GM21423 (cell line): ENCODE results near the gene CYP4F3.
"Not testable (repeated sequence)": the region's sequence is repeated elsewhere in the genome, so short reads cannot be mapped to it uniquely, and the experiment has no call there.

ENCODE experiments used
- ATAC-seq: cut with Tn5 transposase; IDR thresholded peaks from one replicate; pipeline ENCODE4 v1.9.1; 2021; ENCODE audit warnings: mild to moderate bottlenecking, moderate library complexity; ENCODE audit not compliant: unreplicated experiment

The CYP4F3 gene

DNA sequence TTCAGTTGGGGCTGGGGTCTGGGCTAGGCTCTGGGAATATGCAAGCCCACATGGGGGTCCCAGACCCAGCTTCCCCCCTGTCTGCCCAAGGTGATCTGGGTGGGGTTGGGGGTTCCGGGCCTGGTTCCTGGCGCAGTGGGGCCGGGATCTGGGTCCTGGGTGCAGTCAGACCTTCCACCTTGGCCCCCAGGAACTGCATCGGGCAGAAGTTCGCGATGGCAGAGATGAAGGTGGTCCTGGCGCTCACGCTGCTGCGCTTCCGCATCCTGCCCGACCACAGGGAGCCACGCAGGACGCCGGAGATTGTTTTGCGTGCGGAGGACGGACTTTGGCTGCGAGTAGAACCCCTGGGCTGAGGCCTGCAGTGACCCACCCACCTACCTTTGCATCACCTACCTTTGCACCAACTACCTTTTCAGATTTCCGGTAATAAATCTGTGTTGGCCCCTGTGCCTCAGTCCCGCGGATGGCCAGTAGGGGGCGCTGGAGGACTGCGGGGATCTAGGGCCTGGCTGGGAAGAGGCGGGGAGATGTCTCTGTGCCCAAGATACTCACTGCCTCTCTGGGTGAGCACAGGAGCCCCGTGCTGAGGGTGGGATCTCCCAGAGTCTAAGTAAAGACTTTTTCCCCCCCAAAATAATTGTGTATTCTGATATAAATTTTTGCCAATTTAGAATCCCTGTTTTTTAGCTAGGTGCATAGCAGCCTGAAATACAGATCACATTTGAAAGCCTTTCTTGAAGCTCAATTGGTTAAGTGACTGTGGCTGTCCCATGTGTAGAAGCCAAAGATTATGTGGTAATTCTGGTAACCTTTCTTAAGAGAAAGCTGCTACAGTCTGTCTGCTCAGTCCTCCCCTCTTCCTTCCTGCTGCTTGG lies 11.5 kb upstream of the CYP4F3 start:
- no peak for ATAC-seq

DNA sequence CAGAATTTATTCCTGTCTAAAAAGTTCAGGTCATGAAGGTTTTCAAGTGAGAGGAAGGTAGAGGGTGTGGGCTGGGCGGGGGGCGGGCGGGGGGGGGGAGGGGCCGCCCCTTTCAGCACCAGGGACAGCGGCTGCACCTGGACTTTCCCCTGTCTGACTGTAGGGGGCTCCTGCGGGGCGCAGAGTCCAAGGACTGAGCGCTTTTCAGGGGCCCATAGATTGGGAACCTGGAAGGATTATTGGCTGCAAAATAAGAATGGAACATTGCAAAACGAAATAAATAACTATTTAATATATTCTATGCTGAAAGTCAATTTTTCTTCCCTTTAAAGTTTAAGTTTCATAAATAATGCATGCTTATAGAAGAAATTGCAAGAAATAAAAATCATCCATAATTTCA lies 8.9 kb upstream of the CYP4F3 start:
- ATAC-seq = no peak

DNA sequence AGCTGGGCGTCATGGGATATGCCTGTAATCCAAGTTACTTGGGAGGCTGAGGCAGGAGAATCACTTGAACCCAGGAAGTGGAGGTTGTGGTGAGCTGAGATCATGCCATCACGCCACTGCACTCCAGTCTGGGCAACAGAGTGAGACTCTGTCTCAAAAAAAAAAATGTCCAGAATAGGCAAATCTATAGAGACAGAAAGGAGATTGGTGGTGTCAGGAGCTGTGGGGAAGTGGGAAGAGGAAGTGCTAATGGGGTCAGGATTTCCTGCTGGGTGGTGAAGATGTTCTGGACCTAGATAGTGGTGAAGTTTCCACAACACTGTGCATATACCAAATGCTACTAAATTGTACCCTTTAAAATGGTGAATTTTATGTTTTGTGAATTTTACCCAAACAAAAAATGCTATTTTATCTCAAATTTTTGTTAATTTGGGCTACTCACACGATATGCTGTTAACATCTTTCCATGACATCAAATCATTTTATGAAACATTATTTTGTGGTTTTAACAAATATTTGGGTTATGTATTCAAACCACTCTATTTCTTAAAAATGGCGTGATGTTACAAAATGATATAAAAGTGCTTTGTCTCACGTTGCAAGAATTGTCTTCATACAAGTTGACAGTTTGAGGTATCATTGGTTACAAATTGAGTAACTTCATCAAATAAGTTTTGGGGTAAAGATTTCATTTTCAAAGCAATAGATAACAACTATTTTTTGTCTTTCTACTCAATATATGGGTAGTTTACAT lies 7.4 kb upstream of the CYP4F3 start:
- no peak for ATAC-seq

DNA sequence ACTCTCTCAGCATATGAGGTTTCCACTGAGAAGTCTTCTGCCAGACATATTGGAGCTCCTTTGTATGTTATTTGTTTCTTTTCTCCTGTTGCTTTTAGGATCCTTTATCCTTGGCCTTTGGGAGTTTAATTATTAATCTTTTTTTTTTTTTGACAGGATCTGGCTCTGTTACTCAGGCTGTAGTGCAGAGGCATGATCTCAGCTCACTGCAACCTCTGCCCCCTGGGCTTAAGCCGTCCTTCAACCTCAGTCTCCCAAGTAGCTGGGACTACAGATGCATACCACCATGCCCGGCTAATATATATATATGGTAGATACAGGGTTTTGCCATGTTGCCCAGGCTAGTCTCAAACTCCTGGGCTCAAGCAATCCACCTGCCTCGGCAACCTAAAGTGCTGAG lies 6.6 kb upstream of the CYP4F3 start:
- no peak for ATAC-seq

DNA sequence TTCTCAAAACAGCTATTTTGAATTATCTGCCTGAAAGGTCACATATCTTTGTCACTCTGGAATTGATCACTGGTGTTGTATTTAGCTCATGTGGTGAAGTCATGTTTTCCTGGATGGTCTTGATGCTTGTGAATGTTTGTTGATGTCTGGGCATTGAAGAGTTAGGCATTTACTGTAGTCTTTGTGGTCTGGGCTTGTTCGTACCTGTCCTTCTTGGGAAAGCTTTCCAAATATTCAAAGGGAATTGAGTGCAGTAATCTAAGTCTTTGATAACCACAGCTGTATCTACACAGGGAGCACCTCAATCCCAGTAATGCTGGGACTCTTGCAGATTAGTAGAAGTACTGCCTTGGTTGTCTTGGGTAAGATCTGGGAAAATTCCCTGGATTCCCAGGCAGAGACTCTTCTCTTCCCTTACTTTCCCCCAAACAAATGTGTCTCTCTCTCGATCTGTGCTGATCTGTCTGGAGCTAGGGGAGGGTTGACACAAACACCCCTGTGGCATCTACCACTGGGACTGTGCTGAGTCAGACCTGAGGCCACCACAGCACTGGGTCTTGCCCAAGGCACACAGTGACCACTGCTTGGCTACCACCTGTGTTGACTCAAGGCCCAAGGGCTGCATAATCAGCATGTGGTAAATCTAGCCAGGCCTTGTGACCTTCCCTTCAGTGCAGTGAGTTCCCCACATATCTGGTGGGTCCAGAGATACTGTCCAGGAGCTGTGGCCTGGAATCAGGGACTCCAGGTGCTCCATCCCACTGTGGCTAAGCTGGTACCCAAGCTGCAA lies 5.5 kb upstream of the CYP4F3 start:
- no peak for ATAC-seq

DNA sequence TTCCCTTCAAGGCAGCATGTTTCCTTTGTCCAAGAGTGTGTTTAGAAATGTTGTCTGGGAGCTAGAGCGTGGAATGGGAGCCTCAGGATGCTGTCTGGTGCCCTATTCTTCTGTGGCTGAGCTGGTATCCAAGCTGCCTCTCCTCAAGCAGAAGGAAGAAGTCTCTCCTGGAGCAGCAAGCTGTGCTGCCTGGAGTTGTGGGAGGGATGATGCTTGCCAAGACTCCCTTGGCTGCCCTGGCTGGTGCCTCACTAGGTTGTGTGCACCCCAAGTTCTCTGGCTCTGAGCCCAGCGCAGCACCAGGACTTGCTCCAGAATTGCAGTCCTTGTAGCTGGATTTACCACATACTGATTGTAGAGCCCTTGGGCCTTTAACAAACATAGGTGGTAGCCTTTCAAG lies 4.7 kb upstream of the CYP4F3 start:
- no peak for ATAC-seq

DNA sequence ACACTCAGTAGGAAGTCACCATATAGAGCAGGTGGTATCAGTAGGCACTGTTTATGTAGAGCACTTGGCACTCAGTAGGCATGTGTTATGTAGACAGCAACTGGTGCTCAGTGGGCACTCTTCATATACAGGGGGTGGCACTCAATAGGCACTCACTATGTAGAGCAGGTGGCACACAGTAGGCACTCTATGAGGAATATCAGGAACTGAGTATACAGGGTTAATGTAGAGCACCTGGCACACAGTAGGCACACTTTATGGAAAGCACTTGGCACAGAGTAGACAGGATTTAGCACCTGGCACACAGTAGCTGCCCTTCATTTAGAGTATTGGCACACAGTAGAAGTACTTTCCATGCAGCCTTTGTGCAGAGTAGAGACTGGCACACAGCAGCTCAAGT lies 1.1 kb upstream of the CYP4F3 start:
- ATAC-seq = no peak

DNA sequence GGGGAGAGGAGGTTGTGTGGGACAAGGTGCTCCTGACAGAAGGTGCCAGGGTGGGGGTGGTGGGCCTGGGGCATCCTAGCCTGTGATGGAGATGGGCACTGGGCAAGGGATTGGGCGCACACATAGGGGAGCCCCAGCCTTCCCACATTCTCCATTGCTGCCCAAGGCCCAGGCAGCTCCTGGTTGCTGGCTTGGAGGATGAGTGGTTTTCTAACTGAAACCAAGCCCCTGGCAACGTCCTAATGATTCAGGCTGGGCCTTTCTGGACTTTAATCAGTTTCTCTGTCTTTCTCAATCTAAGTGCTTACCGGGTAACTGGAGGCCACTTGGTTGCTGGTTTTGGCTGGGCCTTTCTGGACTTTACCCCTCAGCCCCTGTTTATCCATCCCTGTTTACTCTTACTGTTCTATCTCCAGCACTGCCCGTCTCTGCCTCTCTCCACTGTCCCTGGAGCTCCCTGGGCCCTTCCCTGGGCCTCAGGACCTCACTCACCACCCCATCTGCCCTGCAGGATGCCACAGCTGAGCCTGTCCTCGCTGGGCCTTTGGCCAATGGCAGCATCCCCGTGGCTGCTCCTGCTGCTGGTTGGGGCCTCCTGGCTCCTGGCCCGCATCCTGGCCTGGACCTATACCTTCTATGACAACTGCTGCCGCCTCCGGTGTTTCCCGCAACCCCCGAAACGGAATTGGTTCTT lies 354 bp downstream of the CYP4F3 start:
- ATAC-seq = no peak

DNA sequence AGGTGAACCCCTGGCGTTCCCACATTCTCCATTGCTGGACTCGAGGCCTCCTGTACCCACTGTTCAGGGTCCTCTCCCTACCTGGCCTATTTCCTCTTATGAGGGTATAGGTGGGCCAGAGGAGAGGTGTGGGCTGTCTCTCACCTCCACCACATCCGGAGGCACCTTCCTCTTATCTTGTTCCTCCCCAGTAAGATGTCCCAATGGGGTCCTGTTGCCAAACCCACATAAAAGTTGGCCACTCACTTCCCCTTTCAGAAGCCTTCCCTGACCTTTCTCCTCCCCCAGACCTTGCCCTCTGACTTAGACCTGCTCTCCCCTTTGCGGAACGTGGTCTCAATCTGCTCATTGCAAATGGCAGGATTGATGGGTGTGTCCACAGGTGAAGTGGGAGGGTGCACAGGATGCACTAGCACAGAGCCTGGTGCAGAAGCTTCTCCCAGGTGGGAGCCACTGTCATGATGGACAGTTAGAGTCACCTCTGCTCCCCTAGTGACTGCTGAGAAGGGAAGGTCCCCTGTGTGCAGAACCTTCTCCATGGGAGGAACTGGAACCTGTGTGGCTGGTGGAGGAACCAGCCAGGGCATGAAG lies 1.3 kb downstream of the CYP4F3 start:
- ATAC-seq = no peak

DNA sequence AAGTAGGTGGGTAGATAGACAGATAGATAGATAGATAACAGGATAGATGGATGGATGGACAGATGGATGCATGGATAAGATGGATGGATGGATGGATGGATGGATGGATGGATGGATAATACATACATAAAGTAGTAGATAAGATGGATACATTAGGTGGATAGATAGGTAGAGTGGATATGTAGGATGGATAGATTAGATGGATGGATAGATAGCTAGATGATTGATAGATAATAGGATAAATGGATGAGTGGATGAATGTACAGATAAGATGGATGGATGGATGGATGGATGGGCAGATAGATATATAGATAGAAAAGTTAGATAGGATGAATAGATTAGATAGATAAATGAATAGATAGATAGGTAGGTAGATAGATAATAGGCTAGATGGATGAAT lies 2.1 kb downstream of the CYP4F3 start:
- ATAC-seq = no peak

DNA sequence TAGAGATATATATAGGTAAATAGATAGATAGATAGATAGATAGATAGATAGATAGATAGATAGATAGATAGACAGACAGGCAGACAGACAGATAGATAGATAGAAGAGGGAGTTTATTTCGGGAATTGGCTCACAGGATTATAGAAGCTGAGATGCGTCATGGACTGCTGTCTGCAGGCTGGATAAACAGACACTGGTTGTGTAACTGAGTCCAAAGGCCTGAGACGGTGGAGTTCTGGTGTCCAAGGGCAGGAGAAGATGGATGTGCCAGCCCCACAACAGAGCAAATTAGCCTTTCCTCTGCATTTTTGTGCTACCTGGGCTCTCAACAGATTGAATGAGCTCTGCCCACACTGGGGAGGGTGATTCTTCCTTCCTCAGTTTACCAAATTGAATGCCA lies 2.7 kb downstream of the CYP4F3 start:
- ATAC-seq = no peak

DNA sequence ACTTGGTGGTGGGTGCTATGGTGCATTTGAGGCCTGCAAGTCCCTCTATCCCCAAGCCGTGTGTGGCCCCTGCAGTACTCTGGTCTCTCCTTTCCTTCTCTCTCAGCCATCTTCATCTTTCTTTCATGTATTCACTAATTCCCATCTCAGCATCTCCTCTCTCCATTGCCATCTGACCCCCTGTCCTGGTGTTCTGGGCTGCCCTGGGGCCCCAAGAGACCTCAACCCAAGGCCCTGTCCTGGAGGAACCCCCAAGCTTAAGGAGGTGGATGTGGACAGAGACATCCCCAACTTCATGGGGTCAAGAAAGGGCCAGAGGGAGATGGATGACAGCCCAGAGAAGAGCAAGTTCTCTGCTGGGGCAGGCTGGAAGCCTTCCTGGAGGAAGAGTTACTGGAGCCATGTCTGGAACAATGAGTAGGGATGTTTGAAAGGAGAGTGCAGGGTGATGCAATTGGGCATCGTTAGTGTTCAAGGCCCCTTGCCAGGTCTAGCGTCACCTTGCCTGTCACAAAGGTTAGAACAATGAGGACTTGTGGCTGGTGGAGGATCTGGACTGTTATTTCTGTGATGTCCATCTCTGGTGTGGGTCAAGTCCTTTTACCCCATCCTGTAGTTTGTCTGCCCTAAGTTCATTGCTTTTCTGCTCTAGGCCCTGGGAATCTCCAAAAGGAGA lies 3.5 kb downstream of the CYP4F3 start:
- ATAC-seq = no peak

DNA sequence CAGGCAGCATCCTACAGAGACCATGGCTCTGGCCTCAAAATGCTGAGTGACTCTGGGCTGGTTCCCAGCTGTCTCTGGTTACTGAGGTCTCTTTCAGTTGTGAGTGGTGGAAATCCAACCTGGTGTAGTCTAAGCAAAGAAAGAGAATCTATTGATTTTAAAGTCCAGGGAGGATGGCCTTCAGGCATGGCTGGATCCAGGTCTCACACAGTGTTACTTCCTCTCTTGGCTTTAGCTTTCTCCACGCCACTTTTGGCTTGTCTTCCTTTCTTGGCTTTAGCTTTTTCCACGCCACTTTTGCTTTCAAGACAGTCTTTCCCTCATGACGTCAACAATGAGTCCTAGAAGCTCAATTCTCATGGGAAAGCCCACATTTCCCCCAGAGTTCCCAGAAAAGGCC lies 4.1 kb downstream of the CYP4F3 start:
- ATAC-seq = no peak

DNA sequence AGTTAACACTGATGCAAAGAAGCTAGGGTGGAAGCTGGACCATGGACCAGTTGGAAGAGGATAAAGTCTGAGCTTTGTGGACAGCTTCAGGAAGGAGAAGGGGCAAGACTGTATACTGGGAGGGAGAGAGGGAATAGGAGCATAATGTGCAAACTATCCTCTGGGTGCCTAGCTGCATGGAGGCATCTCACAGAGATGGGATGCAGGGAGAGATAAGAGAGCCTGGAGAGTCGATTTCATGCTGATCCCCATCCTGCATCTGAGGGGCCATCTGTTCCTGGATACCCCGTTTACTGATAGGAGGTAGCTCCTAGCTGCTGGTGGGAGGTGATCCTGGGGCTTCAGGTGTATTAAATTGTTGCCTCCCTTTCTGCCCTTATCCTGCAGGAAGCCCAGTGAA lies 8.8 kb downstream of the CYP4F3 start:
- no peak for ATAC-seq

DNA sequence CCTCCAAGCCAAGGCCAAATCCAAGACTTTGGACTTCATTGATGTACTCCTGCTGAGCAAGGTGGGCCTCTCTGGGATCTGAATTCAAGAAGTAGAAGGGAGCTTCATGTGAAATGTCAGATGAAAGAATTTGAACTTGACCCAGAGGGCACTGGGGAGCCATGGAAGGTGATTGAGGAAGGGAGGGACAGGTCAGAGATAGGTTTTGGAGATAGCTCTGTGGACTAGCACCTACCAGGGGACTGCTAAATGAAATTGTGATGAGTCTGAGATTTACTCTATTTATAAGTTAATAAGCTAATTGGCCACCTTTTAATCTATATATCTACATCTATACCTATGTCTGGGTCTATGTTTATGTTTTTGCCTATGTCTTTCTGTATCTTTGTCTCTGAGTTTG lies 9.4 kb downstream of the CYP4F3 start:
- not testable (repeated sequence) for ATAC-seq

DNA sequence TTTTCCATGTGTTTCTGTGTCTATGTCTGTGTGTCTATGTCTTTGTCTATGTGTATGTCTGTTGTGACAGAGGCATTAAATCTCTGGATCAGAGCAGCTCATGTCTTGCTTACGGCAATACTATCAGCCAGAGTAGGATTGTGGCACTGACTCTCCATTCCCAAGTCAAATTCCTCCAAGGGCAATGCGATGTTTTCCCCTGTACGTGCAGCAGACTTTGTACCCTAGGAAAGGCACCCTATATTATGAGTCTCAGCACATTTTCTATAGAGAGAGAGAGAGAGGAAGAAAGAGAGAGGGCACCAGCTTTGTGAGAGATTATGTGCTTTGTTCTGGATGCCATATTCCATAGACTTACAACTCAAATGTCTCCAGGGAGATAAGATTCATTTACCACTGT lies 11.1 kb downstream of the CYP4F3 start:
- ATAC-seq = no peak

DNA sequence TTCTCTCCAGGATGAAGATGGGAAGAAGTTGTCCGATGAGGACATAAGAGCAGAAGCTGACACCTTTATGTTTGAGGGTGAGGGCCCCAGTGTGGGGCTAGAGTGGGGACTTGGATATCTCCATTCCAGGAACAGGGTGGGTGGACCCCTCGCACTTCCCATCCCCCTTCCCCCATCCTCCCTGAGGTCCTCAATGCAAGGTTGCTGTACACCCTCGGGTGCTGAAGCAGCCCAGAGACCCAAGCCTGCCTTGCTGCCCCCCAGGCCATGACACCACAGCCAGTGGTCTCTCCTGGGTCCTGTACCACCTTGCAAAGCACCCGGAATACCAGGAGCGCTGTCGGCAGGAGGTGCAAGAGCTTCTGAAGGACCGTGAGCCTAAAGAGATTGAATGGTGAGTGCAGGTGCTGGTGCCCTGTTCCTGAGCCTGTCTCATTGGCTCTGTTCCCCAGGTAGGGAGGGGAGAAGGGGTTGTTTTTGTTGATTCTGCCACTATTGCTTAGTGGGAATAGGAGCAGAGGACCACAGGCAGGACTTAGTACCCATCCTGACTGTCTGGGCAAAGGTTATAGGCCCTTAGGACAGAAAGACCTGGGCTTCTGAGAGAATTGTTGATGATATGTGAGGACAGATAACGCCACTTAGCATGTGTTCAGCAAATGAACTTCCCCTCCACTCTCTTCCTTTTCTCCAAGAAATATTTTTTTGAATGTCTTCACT lies 12.0 kb downstream of the CYP4F3 start:
- ATAC-seq = no peak

DNA sequence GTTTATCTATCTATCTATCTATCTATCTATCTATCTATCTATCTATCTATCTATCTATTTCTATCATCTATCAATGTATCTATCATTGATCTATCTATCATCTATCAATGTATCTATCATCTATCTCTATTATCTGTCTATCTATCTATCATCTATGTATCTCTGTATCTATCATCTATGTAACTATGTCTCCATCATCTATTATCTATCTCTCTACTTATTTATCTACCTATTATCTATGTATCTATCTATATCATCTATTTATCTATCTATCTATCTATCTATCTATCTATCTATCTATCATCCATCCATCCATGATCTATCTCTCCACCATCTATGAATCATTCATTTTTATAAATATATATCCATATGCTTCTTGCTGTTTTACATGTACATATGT lies 15.8 kb downstream of the CYP4F3 start:
- ATAC-seq = no peak

DNA sequence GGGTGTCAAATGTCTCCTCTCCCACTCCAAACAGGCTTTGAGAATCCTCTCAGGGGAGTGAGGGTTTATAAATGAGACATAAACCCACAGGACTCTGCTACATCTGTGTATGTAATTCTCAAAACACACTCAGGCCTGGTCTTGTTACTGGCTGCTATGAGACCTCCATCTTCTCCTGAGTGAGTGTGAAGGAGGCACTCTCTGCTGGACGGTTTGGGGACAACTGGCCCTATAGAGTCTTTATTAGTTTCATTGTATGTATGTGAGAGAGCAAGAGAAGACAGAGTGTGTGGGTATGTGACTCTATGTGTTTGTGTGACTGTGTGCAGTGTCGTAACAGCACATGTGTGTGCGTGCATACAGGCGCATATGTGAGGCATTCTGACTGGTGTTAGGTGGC lies 22.6 kb downstream of the CYP4F3 start:
- ATAC-seq = no peak
